OCI-M2 (cell line): ENCODE results near the gene SRGAP3.

Experiments used
- DNase-seq: peaks from one replicate; lab custom pipeline; 2025; ENCODE audit not compliant: unreplicated experiment; lab: John Stamatoyannopoulos, UW

The SRGAP3 gene

GRCh38 chr3:8976540-8977182, 272.8 kb downstream of the SRGAP3 start:
- DNase-seq, result no peak

DNA sequence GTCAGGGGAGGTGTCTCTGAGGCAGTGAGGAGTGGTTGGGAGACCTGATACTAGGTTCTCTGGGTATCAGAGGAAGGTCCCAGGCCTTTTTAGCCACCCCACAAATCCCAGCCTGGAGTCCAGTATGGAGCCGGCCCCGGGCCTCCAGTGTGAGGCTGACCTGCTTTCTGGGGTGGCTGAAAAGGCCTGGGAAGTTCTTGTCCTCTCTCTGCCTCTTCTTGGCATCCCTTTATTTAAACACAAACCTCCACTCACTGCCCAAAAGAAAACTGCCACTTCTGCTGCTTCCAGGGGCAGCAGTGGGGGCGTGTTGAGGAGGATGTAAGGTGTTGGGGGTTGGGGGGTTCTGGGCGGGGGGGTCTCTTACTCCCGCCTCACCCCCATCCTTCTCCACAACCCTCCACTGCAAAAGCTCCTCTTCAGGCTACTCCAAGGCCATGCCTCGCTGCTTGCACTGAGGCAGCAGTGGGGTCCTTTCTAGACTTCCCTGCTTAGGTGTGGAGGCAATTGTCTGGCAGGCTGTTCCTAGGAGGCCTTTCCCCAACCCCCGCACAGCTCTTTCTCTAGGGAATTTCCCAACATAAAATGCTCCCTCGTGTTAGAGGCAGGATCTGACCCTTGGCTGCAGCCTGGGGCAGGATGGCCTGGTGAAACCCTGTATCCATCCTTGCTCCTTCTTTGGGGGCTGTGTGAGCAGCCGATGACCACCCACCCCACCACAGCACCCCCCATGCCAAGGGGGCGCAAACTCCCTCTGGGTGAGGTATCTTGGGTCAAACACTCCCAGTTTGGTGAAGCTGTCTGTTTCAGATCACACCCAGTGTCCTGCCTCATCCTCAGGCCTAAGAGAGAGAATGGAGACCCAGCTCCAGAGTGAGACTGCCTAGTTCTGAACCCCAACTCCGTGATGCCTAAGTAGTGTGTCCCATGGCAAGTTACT, 274.1 kb downstream of the SRGAP3 start:
- no peak for DNase-seq

DNA sequence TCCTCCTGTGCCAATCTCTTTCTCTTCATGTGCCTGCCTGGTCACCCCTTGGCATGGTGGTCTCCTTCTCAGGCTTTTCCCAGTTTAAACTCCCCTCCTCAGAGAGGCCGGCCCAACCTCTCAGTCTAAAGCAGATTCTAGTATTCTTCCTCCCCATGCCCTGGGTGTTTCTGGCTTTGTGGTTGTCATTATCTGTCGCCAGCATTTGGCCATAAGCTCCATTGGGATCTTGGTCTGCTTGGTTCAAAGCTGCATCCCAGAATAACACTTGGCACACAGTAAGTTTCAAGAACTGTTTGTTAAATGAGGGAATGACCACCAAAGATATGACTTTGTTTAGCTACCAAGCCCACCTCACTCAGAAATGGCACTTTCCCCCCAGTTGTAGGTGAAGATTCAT, 275.0 kb downstream of the SRGAP3 start:
- no peak for DNase-seq

- no peak for DNase-seq
These were observed 276.8 kb downstream of the SRGAP3 start for GRCh38 chr3:8972639-8973038.

GRCh38 chr3:8970971-8971589, 278.4 kb downstream of the SRGAP3 start:
- no peak for DNase-seq

DNA sequence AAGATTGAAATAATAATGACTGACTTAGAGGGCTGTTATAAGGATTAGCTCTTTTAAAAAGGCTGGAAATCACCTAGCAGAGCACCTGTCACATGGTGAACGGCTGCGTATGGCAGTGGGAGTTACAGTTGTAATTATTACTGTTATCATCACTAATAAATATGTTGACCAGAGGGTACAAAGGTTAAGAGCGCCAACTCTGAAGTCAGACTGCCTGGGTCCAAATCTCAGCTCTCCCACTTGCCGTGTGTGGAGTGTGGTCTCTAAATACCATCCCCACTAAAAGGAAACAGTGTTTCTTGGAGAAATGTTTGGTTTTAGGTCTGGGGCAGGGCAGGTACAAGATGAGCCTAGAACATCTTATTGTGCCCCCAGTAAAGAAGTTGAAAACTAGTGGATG, 280.2 kb downstream of the SRGAP3 start:
- DNase-seq, result no peak

DNA sequence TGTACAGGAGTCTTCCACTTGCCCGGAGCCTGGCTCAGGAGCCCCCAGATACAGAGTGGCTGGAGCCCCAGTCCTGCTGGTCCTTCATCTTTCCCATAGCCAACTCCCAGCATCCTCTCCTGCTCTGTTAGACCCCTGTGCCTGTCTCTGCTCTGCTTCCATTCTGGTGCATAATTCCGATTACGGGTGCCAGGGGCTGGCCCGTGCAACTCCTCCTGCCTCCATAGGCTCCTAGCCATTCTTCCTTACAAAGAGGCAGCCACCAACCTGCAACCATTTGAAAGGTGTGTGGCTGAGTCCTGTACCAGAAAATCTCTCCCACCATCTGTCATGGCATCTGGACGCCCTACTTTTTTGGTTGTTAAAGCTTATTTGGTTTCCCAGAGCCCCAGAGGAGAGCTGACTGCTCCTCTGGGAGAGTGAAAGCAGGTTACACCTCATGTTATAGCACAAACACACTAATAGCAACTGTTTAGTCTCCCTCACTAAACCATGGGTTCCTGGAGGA, 281.0 kb downstream of the SRGAP3 start:
- no peak for DNase-seq

DNA sequence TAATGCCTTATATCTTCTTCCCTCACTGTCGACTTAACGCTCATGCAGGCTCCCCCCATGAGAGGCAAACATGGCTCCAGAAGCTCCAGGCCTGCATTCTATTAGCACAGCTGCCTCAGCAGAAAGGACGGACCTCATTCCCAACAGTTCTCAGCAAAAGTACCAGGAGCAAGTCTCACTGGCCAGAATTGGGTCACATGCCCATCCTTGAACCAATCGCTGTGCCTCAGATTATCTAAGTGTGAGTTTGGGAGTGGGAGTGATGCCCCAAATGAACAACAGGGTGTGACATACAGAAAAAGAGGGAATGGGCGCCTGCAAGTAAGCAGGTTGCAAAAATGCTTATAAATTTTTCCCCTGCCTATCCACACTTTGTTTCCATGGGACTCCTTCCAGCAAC, 281.9 kb downstream of the SRGAP3 start:
- DNase-seq, result no peak

DNA sequence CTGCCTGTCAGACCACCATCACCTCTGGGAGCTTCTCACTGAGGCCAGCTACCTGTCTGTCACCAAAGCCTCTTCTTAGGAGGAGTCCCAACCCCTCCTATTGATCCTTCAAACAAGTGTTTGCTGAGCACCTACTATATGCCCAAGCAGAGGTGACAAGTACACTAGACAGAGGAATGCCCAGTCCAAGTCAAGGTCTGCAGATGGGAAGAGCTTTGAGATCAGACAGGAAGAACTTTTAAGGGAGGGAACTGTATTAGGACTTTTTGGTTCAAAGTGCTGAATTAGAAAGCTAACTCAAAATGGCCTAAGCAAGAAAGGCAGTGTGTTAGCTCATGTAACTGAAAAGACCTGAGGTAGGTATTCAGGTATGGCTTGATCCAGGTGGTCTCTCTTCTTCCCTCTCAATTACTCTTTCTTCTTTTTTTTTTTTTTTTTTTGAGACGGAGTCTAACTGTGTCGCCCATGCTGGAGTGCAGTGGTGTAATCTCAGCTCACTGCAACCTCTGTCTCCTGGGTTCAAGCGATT, 282.6 kb downstream of the SRGAP3 start:
- no peak for DNase-seq

- DNase-seq, result no peak
These were observed 283.2 kb downstream of the SRGAP3 start for GRCh38 chr3:8966150-8966819.

DNA sequence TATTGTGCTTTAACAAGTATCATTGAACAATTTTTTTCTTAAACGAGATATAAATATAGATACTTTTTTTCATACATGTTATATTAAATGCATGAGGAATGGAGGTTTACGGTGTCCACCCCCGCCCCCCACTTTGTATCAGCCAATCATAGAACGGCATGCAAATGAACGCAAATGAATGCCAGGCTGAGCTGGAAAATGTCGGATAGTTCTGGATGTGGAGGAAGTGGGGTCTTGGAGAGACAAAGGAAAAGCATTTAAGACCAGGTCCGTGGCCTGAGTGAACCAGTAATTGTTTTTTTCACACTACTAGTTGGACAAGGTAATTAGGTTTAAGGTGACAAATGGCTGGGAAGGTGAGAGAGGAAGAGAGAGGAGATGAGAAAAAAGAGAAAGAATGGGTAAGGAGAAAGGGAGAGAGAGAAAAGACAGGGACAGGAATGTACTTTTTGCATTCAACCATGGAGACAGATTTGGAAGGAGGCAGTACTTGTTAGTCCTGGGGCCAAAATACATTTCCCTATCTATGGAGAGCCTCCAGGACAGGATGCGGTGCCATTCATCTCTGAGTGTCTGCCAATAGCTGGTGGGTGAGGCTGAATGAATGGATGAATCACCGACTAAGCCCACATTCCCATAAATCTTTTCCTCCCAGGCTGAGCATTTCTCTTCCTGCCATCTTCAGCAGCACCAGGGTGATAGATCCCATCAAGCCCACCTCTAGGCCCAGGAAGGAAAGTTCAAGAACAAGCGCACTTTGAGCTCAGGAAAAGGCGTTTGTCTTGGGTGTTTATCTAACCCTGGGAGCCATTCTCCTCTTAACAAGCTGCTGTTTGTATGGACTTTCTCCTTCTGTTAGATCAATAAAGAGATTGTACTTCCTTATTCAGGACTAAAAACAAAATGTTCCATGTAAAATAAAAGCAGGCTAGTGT, 284.7 kb downstream of the SRGAP3 start:
- DNase-seq, result no peak

DNA sequence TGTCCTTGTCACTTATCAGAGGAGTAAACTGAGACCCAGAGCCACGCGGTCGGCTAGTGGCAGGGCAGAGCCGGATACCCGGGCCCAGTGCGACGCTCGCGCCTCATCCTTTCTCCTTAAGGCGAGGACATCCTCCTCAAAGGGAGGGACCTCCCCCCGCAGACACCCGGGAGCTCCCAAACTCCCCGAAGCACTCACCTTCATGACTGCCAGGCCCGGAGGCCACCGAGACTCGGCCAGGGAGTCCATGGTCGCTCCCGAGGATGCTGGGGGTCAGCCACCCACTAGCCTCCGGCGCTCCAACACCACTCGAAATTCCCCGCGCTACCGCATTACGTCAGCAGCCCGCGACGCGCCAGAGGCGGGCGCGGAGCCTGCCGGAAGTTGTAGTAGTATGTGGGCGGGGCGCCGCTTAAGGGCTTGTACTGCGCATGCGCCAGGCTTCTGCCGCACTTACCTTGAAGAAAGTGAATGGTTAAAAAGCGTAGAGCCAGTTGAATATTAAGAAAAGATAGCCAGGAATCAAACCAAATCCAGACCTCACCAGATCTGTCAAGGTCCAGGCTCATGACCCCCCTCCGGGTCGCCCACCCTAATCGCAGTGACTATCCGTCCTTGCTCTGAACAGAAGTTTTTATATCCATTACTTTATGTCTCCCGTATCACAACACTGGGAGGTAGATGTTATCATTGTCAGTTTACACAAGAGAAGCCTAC, 286.2 kb downstream of the SRGAP3 start, which contains the start of gene RAD18:
Gene RAD18, minus strand, starts transcription at position 336 of the 717 bp plus-strand sequence. Its CDS starts 87 bp downstream, at position 249.
- peak; percentile 65 for DNase-seq

DNA sequence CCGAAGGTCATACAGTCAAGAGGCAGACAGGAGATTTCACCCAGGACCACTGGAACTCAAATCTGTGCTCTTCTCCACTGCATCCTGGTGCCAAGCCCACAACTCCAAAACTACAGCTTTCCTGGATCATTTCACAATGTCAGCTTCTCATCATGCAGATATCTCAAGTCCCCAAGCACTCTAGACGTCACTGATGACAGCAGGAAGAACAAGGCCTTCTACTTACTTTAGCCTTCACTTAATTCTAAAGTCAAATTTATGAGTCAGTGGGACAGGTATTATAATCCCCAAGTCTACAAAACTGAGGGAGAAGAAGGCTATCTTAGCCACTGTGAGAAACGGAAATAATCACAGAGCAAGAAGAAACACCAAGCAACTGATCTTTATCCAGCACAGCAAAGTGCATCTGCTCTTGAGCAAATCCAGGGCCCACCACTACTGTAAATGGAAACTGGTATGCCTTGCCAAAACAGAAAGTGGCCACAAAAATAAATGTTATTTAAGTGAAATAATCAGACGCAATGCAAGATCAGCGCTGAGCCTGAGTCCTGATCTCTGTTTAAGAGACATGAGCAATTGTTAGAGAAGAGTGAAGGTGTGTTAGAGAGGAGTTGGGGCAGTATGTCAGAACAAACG, 287.1 kb downstream of the SRGAP3 start:
- DNase-seq, result no peak

- no peak for DNase-seq
These were observed 289.8 kb downstream of the SRGAP3 start for GRCh38 chr3:8959668-8960067.

- no peak for DNase-seq
These were observed 294.3 kb downstream of the SRGAP3 start for GRCh38 chr3:8954938-8955763.

GRCh38 chr3:8953313-8953712, 296.1 kb downstream of the SRGAP3 start:
- no peak for DNase-seq

- no peak for DNase-seq
These were observed 297.3 kb downstream of the SRGAP3 start for GRCh38 chr3:8952130-8952529.
